ENCODE measurements around the gene AP3M1. TPM values are rescaled to one million over a fixed set of nuclear protein-coding genes. Genes with fewer than 3 reads are reported as not detected.

Gene AP3M1
- total RNA-seq, 2 experiments from 2014 or later = 35.4 to 42.2 TPM

DNA sequence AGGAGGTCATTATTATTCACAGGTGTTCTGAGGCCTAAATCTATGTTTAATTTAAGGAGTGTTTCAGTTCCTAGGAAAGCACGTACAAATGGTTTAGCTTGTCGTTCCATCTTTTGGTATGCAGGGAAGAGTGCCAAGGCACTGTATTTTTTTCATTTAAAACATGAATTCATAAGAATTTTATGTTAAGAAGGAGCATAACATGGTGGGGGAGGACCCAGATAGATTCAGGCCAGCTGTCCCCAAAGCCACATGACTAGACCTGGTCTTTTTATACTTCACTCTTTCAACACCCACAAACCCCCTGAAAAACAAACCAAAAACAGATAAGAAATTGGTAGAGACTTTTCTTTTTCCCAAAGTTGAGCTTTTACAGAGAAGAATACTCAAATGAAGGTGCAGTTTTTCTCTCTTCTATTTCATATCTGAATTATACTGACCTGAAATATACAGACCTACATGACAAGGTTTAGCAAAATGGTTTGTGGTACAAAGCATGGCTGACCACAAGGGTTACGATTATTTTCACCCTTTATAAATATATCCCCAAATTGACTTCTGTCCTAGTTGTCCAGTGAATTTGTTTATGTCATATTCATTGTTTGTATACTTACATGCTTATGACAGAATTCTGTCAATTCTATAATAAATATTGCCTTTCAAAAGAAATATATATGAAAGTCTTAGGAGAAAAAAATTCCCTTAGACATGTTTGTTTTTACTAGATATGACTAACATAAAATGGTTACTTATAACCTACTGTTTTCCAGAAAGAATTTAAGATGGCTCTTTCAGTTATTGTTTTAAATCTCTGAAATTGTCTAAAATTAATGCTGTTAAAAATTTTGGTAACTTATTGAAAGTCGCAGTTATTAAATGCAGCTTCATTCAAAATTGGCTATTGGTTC lies 71.3 kb downstream of the AP3M1 start:
- ChIA-PET POLR2A (no interaction called here), CTCF (interaction anchor here (1.0 to 5.9 kb wide), 7 partner anchors 13 to 200 kb away, joined by 3 to 54 read pairs (median 30); no protein-coding TSS in a partner anchor)
- H3K27me3 Mint-ChIP-seq = no peaks in the 10 kb centered on the region
- peaks cover 36% of the 10 kb centered on the region for H3K4me1 Mint-ChIP-seq (ENCODE audit: low read depth)
- no peak for TF ChIP-seq CTCF (IDR thresholded peaks at IDR 0.05)
- DNase-seq (peak; percentile 33), ATAC-seq (no peak)
- H3K9me3 Mint-ChIP-seq = no peaks in the 10 kb centered on the region
- H3K36me3 Mint-ChIP-seq (ENCODE audit: low read depth) = peaks cover 15% of the 10 kb centered on the region
- H3K27ac Mint-ChIP-seq = peak overlapping the region; percentile 95
- intact Hi-C loops (cut with micrococcal nuclease) = loop anchor here (5.0 kb wide), 3 partner anchors 82 to 192 kb away; partner anchors contain the start of gene VCL
- peak overlapping the region; percentile 27 for H3K4me3 Mint-ChIP-seq

GRCh38 chr10:74078037-74078436 lies 72.6 kb downstream of the AP3M1 start:
- ChIA-PET POLR2A (no interaction called here), CTCF (interaction anchor here (1.1 to 5.9 kb wide), 3 partner anchors 14 to 191 kb away, joined by 3 to 54 read pairs (median 36); no protein-coding TSS in a partner anchor)
- Mint-ChIP-seq H3K9me3 (no peaks in the 10 kb centered on the region), H3K27me3 (no peaks in the 10 kb centered on the region), H3K4me3 (peak overlapping the region; percentile 27), H3K27ac (peak overlapping the region; percentile 95), H3K4me1 (ENCODE audit: low read depth) (peaks cover 41% of the 10 kb centered on the region), H3K36me3 (ENCODE audit: low read depth) (peaks cover 21% of the 10 kb centered on the region)
- intact Hi-C loops (cut with micrococcal nuclease) = loop anchor here (5.0 kb wide), 3 partner anchors 81 to 191 kb away; partner anchors contain the start of gene VCL
- no peak for TF ChIP-seq CTCF (IDR thresholded peaks at IDR 0.05)
- ATAC-seq = peak; percentile 96
- DNase-seq = peak; percentile 91

DNA sequence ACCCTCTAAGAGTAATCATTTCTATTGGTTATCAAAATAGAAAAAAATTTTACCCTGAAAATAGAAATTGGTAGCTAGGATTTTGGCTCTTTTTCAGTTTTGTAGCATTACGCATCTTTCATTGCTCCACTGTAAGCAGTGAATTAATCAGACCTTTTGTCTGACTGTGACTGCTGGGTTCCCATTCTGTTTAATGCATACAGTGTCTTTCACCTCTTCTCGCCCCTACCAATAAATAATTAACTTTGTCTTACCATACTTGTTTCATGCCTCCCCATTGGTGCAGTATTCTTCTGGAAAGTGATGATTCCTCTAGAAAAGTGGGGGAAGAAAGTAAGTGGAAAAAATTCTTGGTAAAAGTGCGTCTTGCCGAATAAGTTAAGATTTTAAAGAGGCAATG lies 73.2 kb downstream of the AP3M1 start:
- CTCF ChIA-PET = interaction anchor here (0.9 to 5.2 kb wide), 8 partner anchors 15 to 191 kb away, joined by 3 to 36 read pairs (median 6); no protein-coding TSS in a partner anchor
- ATAC-seq = no peak
- Mint-ChIP-seq H3K36me3 (ENCODE audit: low read depth) (peaks cover 24% of the 10 kb centered on the region), H3K27me3 (no peaks in the 10 kb centered on the region), H3K27ac (no peak overlapping the region), H3K9me3 (no peaks in the 10 kb centered on the region), H3K4me3 (no peak overlapping the region), H3K4me1 (ENCODE audit: low read depth) (peaks cover 41% of the 10 kb centered on the region)
- POLR2A ChIA-PET = interaction anchor here (0.8 kb wide), 1 partner anchor 23 kb away, joined by 3 read pairs; no protein-coding TSS in a partner anchor
- DNase-seq = no peak
- intact Hi-C loops (cut with micrococcal nuclease) = loop anchor here (5.0 kb wide), 3 partner anchors 80 to 190 kb away; partner anchors contain the start of gene VCL
- no peak for TF ChIP-seq CTCF (IDR thresholded peaks at IDR 0.05)

- Mint-ChIP-seq H3K27me3 (no peaks in the 10 kb centered on the region), H3K4me3 (no peak overlapping the region), H3K27ac (no peak overlapping the region), H3K9me3 (no peaks in the 10 kb centered on the region), H3K4me1 (ENCODE audit: low read depth) (peaks cover 41% of the 10 kb centered on the region), H3K36me3 (ENCODE audit: low read depth) (peaks cover 24% of the 10 kb centered on the region)
- TF ChIP-seq CTCF (IDR thresholded peaks at IDR 0.05) = no peak
- intact Hi-C loops (cut with micrococcal nuclease) = loop anchor here (5.0 kb wide), 3 partner anchors 80 to 190 kb away; partner anchors contain the start of gene VCL
- ATAC-seq (no peak), DNase-seq (no peak)
- CTCF ChIA-PET = interaction anchor here (0.9 to 3.4 kb wide), 6 partner anchors 21 to 191 kb away, joined by 3 to 11 read pairs (median 6); no protein-coding TSS in a partner anchor
- POLR2A ChIA-PET = interaction anchor here (0.6 to 0.9 kb wide), 3 partner anchors 23 to 187 kb away, joined by 3 read pairs; no protein-coding TSS in a partner anchor
Observed at GRCh38 chr10:74076961-74077360, 73.7 kb downstream of the AP3M1 start.
